ENCODE data around the gene TMEM245.

DNA sequence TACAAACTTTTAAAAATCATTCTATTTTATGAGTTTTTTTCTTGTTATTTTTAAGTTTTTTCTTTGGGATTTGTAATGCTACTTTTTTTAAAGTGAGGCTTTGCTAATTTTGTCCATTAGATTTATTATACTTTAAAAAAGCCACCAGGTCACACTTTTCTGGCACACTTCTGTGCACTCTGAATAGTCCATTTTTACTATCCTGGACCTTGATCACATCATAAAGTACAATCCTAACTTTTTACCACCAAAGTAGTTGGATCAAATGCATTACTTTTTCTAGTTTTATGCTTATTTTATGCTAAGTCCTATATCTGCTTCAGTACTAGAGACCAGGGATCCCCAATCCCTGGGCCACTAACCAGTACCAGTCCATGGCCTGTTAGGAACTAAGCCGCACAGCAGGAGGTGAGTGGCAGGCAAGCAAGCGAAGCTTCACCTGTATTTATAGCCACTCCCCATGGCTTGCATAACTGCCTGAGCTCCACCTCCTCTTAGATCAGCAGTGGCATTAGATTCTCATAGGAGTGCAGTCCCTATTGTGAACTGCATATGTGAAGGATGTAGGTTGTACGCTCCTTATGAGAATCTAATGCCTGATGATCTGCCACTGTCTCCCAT, 31.3 kb upstream of the TMEM245 start:
- no peak for TF ChIP-seq POLR2A (IDR thresholded peaks at IDR 0.05; ENCODE audit: low read length)
- no peak for TF ChIP-seq GATA1 (IDR thresholded peaks at IDR 0.05; ENCODE audit: low read depth, low read length)
